B cell (primary cell): ENCODE data around the gene NAGPA.

Experiments
- CTCF ChIP-seq: fragments of 200-600 bp; IDR thresholded peaks from one replicate; pipeline ENCODE4 v1.8.0; 2022; ENCODE audit warnings: antibody characterized with exemption, mild to moderate bottlenecking
- EZH2 ChIP-seq: IDR thresholded peaks from 2 replicates; pipeline ENCODE4 v1.6.1; 2012; ENCODE audit warnings: borderline replicate concordance, low read depth, mild to moderate bottlenecking, moderate library complexity, low read length; ENCODE audit not compliant: insufficient read depth, poor library complexity, severe bottlenecking

GRCh38 chr16:5001571-5001970 lies 32.2 kb downstream of the NAGPA start:
- TF ChIP-seq CTCF (no peak), EZH2 (no peak)
